OCI-LY1 (cell line): Measurements from ENCODE around the gene VOPP1.

Experiments
- H2AFZ ChIP-seq: fragments of 200-600 bp; sonication (generic), shearing (Covaris generic); 2 replicates; pipeline ENCODE4 v1.6.0; 2014; ENCODE audit warnings: antibody characterized with exemption, mild to moderate bottlenecking, low read length
- H3F3A ChIP-seq: fragments of 200-600 bp; sonication (generic), shearing (Covaris generic); 2 replicates; pipeline ENCODE4 v1.6.0; 2014; ENCODE audit warnings: mild to moderate bottlenecking, antibody characterized with exemption, low read length, moderate library complexity; ENCODE audit not compliant: insufficient read depth
- H3K27ac ChIP-seq: fragments of 200-600 bp; sonication (generic); 2 replicates; pipeline ENCODE4 v1.5.1; 2014; ENCODE audit warnings: low read length, mixed run types, mild to moderate bottlenecking, low read depth; ENCODE audit not compliant: poor library complexity, severe bottlenecking
- H3K27me3 ChIP-seq: fragments of 200-600 bp; sonication (generic); 2 replicates; pipeline ENCODE4 v1.6.0; 2014; ENCODE audit warnings: antibody characterized with exemption, mild to moderate bottlenecking, low read length, moderate library complexity; ENCODE audit not compliant: insufficient read depth
- H3K36me3 ChIP-seq: fragments of 200-600 bp; sonication (generic); 2 replicates; pipeline ENCODE4 v1.6.1; 2014; ENCODE audit warnings: mild to moderate bottlenecking, antibody characterized with exemption, low read length, moderate library complexity, mixed read lengths; ENCODE audit not compliant: insufficient read depth
- H3K4me1 ChIP-seq: fragments of 200-600 bp; sonication (generic); 2 replicates; pipeline ENCODE4 v1.5.1; 2014; ENCODE audit warnings: mild to moderate bottlenecking, low read length, moderate library complexity; ENCODE audit not compliant: insufficient read depth, severe bottlenecking
- H3K4me2 ChIP-seq: fragments of 200-600 bp; sonication (generic), shearing (Covaris generic); 2 replicates; pipeline ENCODE4 v1.6.1; 2014; ENCODE audit warnings: low read length
- H3K4me3 ChIP-seq: fragments of 200-600 bp; sonication (generic); 2 replicates; pipeline ENCODE4 v1.5.1; 2014; ENCODE audit warnings: low read length, low read depth, mild to moderate bottlenecking, mixed read lengths; ENCODE audit not compliant: poor library complexity, severe bottlenecking
- H3K79me2 ChIP-seq: fragments of 200-600 bp; shearing (Covaris generic); 2 replicates; pipeline ENCODE4 v1.6.1; 2016; ENCODE audit warnings: mixed run types, low read length, mixed read lengths; ENCODE audit not compliant: insufficient read depth
- H3K9ac ChIP-seq: fragments of 200-600 bp; sonication (generic), shearing (Covaris generic); 2 replicates; pipeline ENCODE4 v1.6.1; 2014; ENCODE audit warnings: mild to moderate bottlenecking, low read length, mixed read lengths
- H3K9me2 ChIP-seq: fragments of 200-600 bp; sonication (generic), shearing (Covaris generic); 2 replicates; pipeline ENCODE4 v1.6.1; 2014; ENCODE audit warnings: low read depth, mild to moderate bottlenecking, low read length, mixed read lengths
- H3K9me3 ChIP-seq: fragments of 200-600 bp; shearing (Covaris generic); 2 replicates; pipeline ENCODE4 v1.6.1; 2014; ENCODE audit warnings: low read length, mixed read lengths
- H4K20me1 ChIP-seq: fragments of 200-600 bp; sonication (generic), shearing (Covaris generic); 2 replicates; pipeline ENCODE4 v1.6.0; 2016; ENCODE audit warnings: mild to moderate bottlenecking, low read length; ENCODE audit not compliant: insufficient read depth
- EZH2 ChIP-seq: fragments of 200-600 bp; sonication (generic), shearing (Covaris generic); IDR thresholded peaks from 2 replicates; pipeline ENCODE4 v1.8.0; 2017; ENCODE audit warnings: borderline replicate concordance, mixed run types, mild to moderate bottlenecking, antibody characterized with exemption, low read length, moderate library complexity, mixed read lengths
- TF ChIP-seq, protein P1 (sequence below): fragments of 200-600 bp; sonication (generic), shearing (Covaris generic); IDR thresholded peaks from 2 replicates; pipeline ENCODE4 v1.5.1; 2017; ENCODE audit warnings: mild to moderate bottlenecking, antibody characterized with exemption, low read length, moderate library complexity, mixed read lengths

VOPP1 gene

DNA sequence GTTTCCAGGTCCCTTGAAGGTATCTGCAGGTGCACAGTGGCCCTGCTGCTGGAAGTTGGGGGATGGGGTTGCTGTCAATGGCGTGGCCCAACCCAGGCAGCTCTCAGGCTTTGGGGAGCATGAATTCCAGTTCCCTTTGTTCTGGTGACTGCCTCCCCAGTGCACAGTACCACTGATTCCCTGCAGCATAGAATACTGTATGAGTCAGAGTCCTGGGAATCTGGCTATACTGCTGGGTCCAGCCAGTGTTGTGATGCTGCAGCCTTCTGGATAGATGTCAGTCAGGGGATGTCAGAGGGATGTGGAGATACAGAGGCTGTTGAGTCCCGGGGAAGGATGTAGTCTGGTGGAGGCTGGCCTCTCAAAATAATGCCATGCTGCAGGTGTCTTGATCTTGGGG, 107.9 kb downstream of the VOPP1 start:
- no peaks in the 10 kb centered on the region for H3K27me3 ChIP-seq
- no peak overlapping the region for H3K9ac ChIP-seq
- no peak for TF ChIP-seq EZH2
- TF ChIP-seq, protein P1, sequence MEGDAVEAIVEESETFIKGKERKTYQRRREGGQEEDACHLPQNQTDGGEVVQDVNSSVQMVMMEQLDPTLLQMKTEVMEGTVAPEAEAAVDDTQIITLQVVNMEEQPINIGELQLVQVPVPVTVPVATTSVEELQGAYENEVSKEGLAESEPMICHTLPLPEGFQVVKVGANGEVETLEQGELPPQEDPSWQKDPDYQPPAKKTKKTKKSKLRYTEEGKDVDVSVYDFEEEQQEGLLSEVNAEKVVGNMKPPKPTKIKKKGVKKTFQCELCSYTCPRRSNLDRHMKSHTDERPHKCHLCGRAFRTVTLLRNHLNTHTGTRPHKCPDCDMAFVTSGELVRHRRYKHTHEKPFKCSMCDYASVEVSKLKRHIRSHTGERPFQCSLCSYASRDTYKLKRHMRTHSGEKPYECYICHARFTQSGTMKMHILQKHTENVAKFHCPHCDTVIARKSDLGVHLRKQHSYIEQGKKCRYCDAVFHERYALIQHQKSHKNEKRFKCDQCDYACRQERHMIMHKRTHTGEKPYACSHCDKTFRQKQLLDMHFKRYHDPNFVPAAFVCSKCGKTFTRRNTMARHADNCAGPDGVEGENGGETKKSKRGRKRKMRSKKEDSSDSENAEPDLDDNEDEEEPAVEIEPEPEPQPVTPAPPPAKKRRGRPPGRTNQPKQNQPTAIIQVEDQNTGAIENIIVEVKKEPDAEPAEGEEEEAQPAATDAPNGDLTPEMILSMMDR = no peak
- H3K27ac ChIP-seq = no peak overlapping the region
- H3K79me2 ChIP-seq = no peaks in the 10 kb centered on the region
- H3K9me3 ChIP-seq = peaks cover 21% of the 10 kb centered on the region
- H3K4me1 ChIP-seq = peaks cover 5% of the 10 kb centered on the region
- H3K36me3 ChIP-seq = peaks cover 63% of the 10 kb centered on the region
- no peak overlapping the region for H3K4me2 ChIP-seq
- no peaks in the 10 kb centered on the region for H3F3A ChIP-seq
- no peak overlapping the region for H2AFZ ChIP-seq
- H3K4me3 ChIP-seq = no peak overlapping the region
- no peaks in the 10 kb centered on the region for H4K20me1 ChIP-seq
- H3K9me2 ChIP-seq = no peaks in the 10 kb centered on the region

DNA sequence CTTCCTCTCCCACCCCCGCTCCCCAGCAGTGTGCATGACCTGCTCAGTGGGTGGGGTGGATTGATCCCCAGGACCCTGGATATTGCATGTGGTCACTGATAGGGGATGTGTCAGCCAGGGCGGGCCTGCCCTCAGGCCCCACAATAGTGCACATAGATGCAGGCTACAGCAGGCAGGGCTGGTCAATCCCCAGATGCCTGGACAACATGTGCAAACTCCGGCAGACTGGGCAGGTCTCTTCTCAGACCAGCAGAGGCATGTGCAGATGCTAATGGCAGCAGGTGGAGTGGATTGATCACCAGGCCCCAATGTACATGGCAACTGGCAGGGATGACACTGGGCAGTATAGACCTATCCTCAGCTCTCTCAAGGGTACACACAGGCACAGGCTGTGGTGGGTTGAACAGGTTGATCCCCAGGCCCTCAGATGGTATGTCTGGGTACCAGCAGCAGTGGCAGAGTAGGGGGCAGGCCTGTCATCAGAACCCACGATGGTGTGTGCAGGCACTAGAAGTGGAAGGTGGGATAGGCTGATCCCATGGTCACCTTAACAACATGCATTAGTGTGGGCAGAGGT, 108.5 kb downstream of the VOPP1 start:
- no peak overlapping the region for H3K4me3 ChIP-seq
- no peak overlapping the region for H3K9ac ChIP-seq
- no peaks in the 10 kb centered on the region for H4K20me1 ChIP-seq
- H3K36me3 ChIP-seq = peaks cover 57% of the 10 kb centered on the region
- H3K27ac ChIP-seq = no peak overlapping the region
- H2AFZ ChIP-seq = no peak overlapping the region
- H3K79me2 ChIP-seq = no peaks in the 10 kb centered on the region
- no peaks in the 10 kb centered on the region for H3K27me3 ChIP-seq
- TF ChIP-seq, protein P1 = no peak
- TF ChIP-seq EZH2 = no peak
- H3K4me1 ChIP-seq = no peaks in the 10 kb centered on the region
- H3F3A ChIP-seq = no peaks in the 10 kb centered on the region
- H3K4me2 ChIP-seq = no peak overlapping the region
- no peaks in the 10 kb centered on the region for H3K9me2 ChIP-seq
- H3K9me3 ChIP-seq = peaks cover 27% of the 10 kb centered on the region

GRCh38 chr7:55458351-55458750, 114.0 kb downstream of the VOPP1 start:
- no peaks in the 10 kb centered on the region for H3F3A ChIP-seq
- no peaks in the 10 kb centered on the region for H3K27me3 ChIP-seq
- no peak for TF ChIP-seq EZH2
- TF ChIP-seq, protein P1 = no peak
- H3K9me2 ChIP-seq = no peaks in the 10 kb centered on the region
- no peak overlapping the region for H3K4me3 ChIP-seq
- no peaks in the 10 kb centered on the region for H4K20me1 ChIP-seq
- H3K36me3 ChIP-seq = peaks cover 3% of the 10 kb centered on the region
- no peaks in the 10 kb centered on the region for H3K4me1 ChIP-seq
- no peak overlapping the region for H3K27ac ChIP-seq
- no peak overlapping the region for H2AFZ ChIP-seq
- no peak overlapping the region for H3K9ac ChIP-seq
- no peaks in the 10 kb centered on the region for H3K79me2 ChIP-seq
- peaks cover 25% of the 10 kb centered on the region for H3K9me3 ChIP-seq
- H3K4me2 ChIP-seq = no peak overlapping the region
